ENCODE results near the gene ZNF444. TPM values are rescaled to one million over a fixed set of nuclear protein-coding genes. Genes with fewer than 3 reads are reported as not detected.

ZNF444 gene
- total and polyA plus RNA-seq, 2 of the 8 experiments (the other 6 are each of a cell fraction or from before 2014, with no cell fraction given), result 49.5 to 54.5 TPM

DNA sequence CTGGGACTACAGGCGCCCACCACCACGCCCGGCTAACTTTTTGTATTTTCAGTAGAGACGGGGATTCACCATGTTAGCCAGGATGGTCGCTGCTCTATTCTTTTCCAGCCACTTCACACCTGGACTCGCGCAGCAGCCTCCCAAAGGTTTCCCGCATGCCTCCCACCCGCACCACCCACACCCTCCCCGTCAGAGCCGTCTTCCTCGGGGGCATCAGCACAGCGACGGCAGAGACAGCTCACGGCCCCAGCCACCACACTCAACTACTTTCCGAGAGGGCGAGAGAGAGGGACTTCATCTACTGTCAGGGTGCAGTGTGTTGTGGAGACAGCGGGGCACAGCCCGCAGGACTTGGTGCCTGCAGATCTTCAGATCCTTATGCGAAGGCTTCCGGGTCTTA is 25.6 kb upstream of the ZNF444 start:
- Histone ChIP-seq H3K4me1 (replicated peaks in 1 of 4; ENCODE audit: control insufficient read depth in 3 of 4, insufficient read depth in 4 of 4, low read length in 3 of 4) (peaks cover 6 to 48% (median 35%) of the 10 kb centered on the region in 4 experiments), H3K36me3 (ENCODE audit: control insufficient read depth in 2 of 4, insufficient read depth in 4 of 4, low read length in 3 of 4) (0 out of 8 replicates have a peak, but pooled peaks cover 0 to 3% (median under 1%) of the 10 kb centered on the region in 4 experiments), H3K23me2 (ENCODE audit: low read depth, low read length) (peaks cover 5% of the 10 kb centered on the region; the same call in 1 of the 2 replicates), H2AFZ (ENCODE audit: low read length) (no peak overlapping the region), H4K91ac (replicated peaks; ENCODE audit: insufficient read length, low read length) (no peak overlapping the region), H2BK15ac (ENCODE audit: low read length) (no peak overlapping the region), H3K23ac (ENCODE audit: insufficient read length) (no peak overlapping the region), H3K4me3 (ENCODE audit: extremely low read depth in 1 of 4, insufficient read depth in 2 of 4, low read depth in 3 of 4, low read length in 4 of 4) (no peak overlapping the region), H3K18ac (ENCODE audit: extremely low read depth, low read length) (no peak overlapping the region), H2BK5ac (ENCODE audit: low read depth, low read length) (no peak overlapping the region), H3K79me2 (ENCODE audit: control insufficient read depth in 1 of 2, insufficient read depth in 2 of 2, low read length in 2 of 2) (peaks cover 75 to 99% of the 10 kb centered on the region in 2 experiments), H3K27ac (ENCODE audit: low read depth, low read length) (no peak overlapping the region), H4K20me1 (replicated peaks in 1 of 2; ENCODE audit: control insufficient read depth in 1 of 2, insufficient read depth in 2 of 2, low read length in 2 of 2) (peaks cover 45 to 50% of the 10 kb centered on the region in 2 experiments), H2AK5ac (ENCODE audit: low read depth, low read length) (no peak overlapping the region), H3K79me1 (ENCODE audit: low read depth, low read length) (peaks cover 20% of the 10 kb centered on the region), H3K56ac (replicated peaks; ENCODE audit: insufficient read length, low read depth, low read length) (no peak overlapping the region), H3K27me3 (replicated peaks in 1 of 4; ENCODE audit: control insufficient read depth in 3 of 4, extremely low read depth in 1 of 4, insufficient read depth in 3 of 4, low read length in 3 of 4) (no peaks in the 10 kb centered on the region), H4K5ac (ENCODE audit: insufficient read length, low read depth, low read length) (no peak overlapping the region), H2BK12ac (ENCODE audit: low read depth, low read length) (no peak overlapping the region), H3K4me2 (ENCODE audit: insufficient read depth in 1 of 2, low read depth in 2 of 2, low read length in 2 of 2) (no peak overlapping the region; a peak in 1 of 4 replicates), H2BK20ac (ENCODE audit: low read length) (no peak overlapping the region), H3K9me3 (ENCODE audit: insufficient read depth in 2 of 2, low read depth in 1 of 2, low read length in 1 of 2) (no peaks in the 10 kb centered on the region), H3K4ac (replicated peaks; ENCODE audit: insufficient read length, low read depth, low read length) (no peak overlapping the region), H3K14ac (ENCODE audit: insufficient read length) (no peak overlapping the region), H3K9ac (replicated peaks in 1 of 4; ENCODE audit: extremely low read depth in 1 of 4, low read depth in 3 of 4, low read length in 3 of 4) (no peak overlapping the region), H4K8ac (ENCODE audit: extremely low read depth, insufficient read depth, low read length) (no peak overlapping the region), H2BK120ac (replicated peaks; ENCODE audit: low read depth, low read length) (no peak overlapping the region)
- ChIA-PET POLR2A (ENCODE audit: partially characterized antibody) (interaction anchor here (1.3 to 2.3 kb wide), 3 partner anchors 10 to 34 kb away, joined by 3 to 7 read pairs (median 4); no protein-coding TSS in a partner anchor), CTCF (ENCODE audit: partially characterized antibody) (interaction anchor here (1.1 kb wide), 1 partner anchor 22 kb away, joined by 3 read pairs; no protein-coding TSS in a partner anchor)
- 96% methylated on average over 16 of the region's 21 CpGs; no CpG with 5 or more reads in 1 of the 2 experiments for WGBS, 2 experiments (ENCODE audit: extremely low coverage in 1 of 2, insufficient coverage in 1 of 2, insufficient read length in 1 of 2, insufficient replicate concordance in 2 of 2, low coverage in 1 of 2, low lambda C conversion rate in 2 of 2, missing lambda C conversion rate in 1 of 2)
- no peak for FAIRE-seq
- no peak for DNase-seq (ENCODE audit: low read depth in 1 of 2, low spot score in 2 of 2)
- TF ChIP-seq POLR2AphosphoS5 (IDR thresholded peaks at IDR 0.05; ENCODE audit: low read depth, low read length) (no peak), GABPA (IDR thresholded peaks at IDR 0.05; ENCODE audit: borderline replicate concordance, insufficient read depth, low read length) (no peak), CHD1 (IDR thresholded peaks at IDR 0.05; ENCODE audit: low read depth, low read length) (no peak), CREB1 (IDR thresholded peaks at IDR 0.05) (no peak)

Measured in H1 (cell line).